ENCODE data around the gene CHDH.

The CHDH gene

DNA sequence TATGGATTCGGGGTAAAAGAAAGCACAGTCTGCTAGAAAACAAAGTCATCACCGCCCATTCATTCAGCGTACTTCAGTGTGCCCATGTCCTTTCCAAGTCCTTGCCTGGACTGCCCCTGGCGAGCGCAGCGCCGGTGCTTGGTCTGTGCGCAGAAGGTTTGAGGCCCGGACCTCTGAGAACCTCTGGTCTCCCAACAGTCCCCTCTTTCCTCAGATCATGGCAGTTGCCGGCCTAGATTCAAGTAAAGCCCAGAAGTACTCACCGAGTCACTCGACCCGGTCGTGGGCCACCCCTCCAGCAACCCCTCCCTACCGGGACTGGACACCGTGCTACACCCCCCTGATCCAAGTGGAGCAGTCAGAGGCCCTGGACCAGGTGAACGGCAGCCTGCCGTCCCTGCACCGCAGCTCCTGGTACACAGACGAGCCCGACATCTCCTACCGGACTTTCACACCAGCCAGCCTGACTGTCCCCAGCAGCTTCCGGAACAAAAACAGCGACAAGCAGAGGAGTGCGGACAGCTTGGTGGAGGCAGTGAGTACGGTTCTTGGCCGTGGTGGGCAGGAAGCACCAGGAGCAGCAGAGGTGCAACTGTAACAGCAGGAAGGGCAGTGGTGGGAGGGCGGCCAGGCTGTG, 36.3 kb downstream of the CHDH start:
- Histone ChIP-seq H3K27me3 (ENCODE audit: control insufficient read depth in 1 of 2, insufficient read depth in 2 of 2, low read length in 2 of 2) (no peaks in the 10 kb centered on the region), H3K36me3 (ENCODE audit: control insufficient read depth in 1 of 2, insufficient read depth in 2 of 2, low read length in 2 of 2) (peaks cover 0 to 6% of the 10 kb centered on the region in 2 donors), H3K4me3 (ENCODE audit: low read depth in 1 of 2, low read length in 2 of 2) (no peak overlapping the region), H3K27ac (ENCODE audit: low read depth, low read length) (no peak overlapping the region), H3K9me3 (ENCODE audit: control insufficient read depth in 1 of 2, low read length in 2 of 2) (no peaks in the 10 kb centered on the region), H3K9ac (ENCODE audit: low read depth in 1 of 2, low read length in 2 of 2) (no peak overlapping the region), H3K4me1 (ENCODE audit: control insufficient read depth in 1 of 2, insufficient read depth in 2 of 2, low read length in 2 of 2) (peaks cover 8% of the 10 kb centered on the region in 2 donors)

DNA sequence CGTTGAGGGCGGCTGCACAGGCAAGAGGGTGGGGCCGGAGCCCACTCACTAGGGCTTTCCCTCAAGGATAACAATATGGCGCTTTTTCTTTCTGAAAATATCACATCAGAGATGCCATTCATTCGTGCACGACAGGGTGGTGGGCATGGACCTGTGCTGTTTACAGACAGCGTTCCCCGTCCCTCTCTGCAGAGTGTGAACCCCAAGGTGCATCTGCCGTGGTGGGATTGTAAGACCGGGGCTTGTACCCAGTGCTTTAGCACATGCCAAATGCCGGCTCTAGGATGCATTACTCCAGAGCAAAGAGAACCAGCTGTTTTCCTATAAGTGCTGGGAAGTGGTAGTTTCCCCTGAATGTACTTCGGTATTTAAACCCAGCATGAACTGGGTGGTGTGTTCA, 37.0 kb downstream of the CHDH start:
- Histone ChIP-seq H3K9ac (ENCODE audit: low read depth in 1 of 2, low read length in 2 of 2) (no peak overlapping the region), H3K4me1 (ENCODE audit: control insufficient read depth in 1 of 2, insufficient read depth in 2 of 2, low read length in 2 of 2) (peaks cover 8% of the 10 kb centered on the region in 2 donors), H3K27me3 (ENCODE audit: control insufficient read depth in 1 of 2, insufficient read depth in 2 of 2, low read length in 2 of 2) (no peaks in the 10 kb centered on the region), H3K36me3 (ENCODE audit: control insufficient read depth in 1 of 2, insufficient read depth in 2 of 2, low read length in 2 of 2) (peaks cover 0 to 5% of the 10 kb centered on the region in 2 donors), H3K27ac (ENCODE audit: low read depth, low read length) (no peak overlapping the region), H3K4me3 (ENCODE audit: low read depth in 1 of 2, low read length in 2 of 2) (no peak overlapping the region), H3K9me3 (ENCODE audit: control insufficient read depth in 1 of 2, low read length in 2 of 2) (no peaks in the 10 kb centered on the region)

DNA sequence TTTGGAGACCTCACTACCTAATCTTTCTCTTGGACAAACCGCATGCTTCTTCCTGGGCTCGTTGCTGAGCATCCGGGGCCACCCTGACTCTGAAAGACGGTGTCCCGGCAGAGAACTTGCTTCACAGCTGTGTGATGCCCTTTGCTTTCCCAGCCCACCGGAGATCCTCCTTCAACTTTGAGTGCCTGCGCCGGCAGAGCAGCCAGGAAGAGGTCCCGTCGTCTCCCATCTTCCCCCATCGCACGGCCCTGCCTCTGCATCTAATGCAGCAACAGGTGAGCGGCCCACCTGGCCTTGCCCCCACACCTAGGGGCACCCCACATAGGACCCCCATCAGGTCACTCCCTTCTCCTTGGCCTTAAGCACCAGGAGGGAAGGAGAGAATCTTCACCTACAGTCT, 37.7 kb downstream of the CHDH start:
- Histone ChIP-seq H3K27ac (ENCODE audit: low read depth, low read length) (no peak overlapping the region), H3K4me3 (ENCODE audit: low read depth in 1 of 2, low read length in 2 of 2) (no peak overlapping the region), H3K36me3 (ENCODE audit: control insufficient read depth in 1 of 2, insufficient read depth in 2 of 2, low read length in 2 of 2) (peaks cover 0 to 5% of the 10 kb centered on the region in 2 donors), H3K9me3 (ENCODE audit: control insufficient read depth in 1 of 2, low read length in 2 of 2) (no peaks in the 10 kb centered on the region), H3K27me3 (ENCODE audit: control insufficient read depth in 1 of 2, insufficient read depth in 2 of 2, low read length in 2 of 2) (no peaks in the 10 kb centered on the region), H3K4me1 (ENCODE audit: control insufficient read depth in 1 of 2, insufficient read depth in 2 of 2, low read length in 2 of 2) (peaks cover 8% of the 10 kb centered on the region in 2 donors), H3K9ac (ENCODE audit: low read depth in 1 of 2, low read length in 2 of 2) (no peak overlapping the region)

DNA sequence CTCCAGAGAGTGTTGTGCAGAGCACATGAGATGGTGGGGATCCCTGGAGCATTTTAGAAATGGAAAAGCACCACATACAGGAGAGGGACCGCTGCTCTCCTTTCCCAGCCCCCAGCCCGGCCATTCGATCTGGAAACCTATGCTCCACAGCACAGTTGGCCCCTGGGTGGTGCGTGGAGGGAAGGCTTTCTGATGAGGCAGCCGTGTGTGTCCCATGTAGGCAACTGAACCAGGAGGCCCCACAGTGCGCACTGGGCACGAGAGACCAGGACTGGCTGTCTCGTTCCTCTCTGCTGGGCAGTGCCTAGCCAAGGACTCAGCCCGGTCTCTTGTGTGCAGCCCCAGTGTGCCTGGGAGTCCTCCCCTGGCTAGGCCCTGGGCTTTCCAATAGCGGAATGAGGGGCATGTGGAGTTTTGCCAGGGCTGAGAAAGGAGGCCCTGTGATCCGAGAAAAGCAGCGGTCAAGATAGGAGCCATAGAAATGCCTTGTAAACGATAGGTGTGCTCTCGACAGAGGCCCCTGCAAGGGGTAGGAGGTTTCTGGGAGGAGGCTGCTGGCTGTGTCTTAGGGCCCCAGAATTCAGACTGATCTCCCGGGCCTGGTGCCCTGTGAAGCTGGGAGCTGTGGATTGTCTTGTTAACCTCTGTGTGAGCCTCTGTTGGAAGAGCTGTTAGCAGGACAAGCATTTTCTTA, 39.0 kb downstream of the CHDH start:
- Histone ChIP-seq H3K36me3 (ENCODE audit: control insufficient read depth in 1 of 2, insufficient read depth in 2 of 2, low read length in 2 of 2) (peaks cover 0 to 5% of the 10 kb centered on the region in 2 donors), H3K4me3 (ENCODE audit: low read depth in 1 of 2, low read length in 2 of 2) (no peak overlapping the region), H3K27me3 (ENCODE audit: control insufficient read depth in 1 of 2, insufficient read depth in 2 of 2, low read length in 2 of 2) (no peaks in the 10 kb centered on the region), H3K9ac (ENCODE audit: low read depth in 1 of 2, low read length in 2 of 2) (no peak overlapping the region), H3K4me1 (ENCODE audit: control insufficient read depth in 1 of 2, insufficient read depth in 2 of 2, low read length in 2 of 2) (peaks cover 8% of the 10 kb centered on the region in 2 donors), H3K27ac (ENCODE audit: low read depth, low read length) (no peak overlapping the region), H3K9me3 (ENCODE audit: control insufficient read depth in 1 of 2, low read length in 2 of 2) (no peaks in the 10 kb centered on the region)

DNA sequence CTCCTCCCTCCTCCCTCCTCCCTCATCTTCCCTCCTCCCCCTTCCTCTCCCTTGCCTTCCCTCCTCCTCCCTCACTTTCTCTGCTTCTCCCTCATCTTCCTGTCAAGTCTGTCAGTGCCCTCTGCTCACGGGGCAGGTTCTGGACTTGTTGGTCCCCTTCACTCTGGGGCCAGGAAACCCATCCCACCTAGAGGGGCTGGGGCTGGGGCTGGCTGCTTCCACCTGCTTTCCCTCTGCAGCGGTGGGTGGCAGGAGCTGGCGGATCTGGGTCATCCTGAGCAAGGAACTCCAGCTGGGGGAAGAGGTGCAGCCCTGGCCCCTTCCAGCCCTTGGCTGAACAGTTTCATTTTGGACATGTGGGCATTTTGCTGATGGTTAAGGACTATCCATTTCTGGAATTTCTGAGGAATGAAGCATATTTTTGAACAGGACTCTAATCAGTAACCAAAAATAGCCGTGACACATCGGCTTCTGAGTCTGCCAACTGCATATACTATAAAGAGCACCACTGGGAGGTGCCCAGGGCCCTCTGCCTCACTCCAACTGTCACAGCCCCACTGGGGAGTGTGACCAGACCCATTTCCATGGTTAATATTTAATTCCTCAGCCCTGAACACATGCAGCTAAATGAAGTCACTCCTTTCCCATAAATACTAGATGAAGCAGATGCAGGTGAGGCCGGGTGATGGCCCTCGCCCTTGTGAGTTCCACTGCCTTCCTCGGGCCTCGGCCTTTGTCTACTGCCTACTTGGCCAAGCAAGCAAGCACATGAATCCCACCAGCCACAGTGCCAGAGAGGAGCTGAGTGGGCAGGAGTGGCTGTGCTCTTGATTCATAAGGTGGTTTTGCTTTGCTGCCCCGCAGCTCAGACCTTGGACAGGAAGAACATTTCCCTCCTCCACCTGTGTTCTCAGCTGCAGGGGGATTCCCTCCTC, 39.8 kb downstream of the CHDH start:
- Histone ChIP-seq H3K4me3 (ENCODE audit: low read depth in 1 of 2, low read length in 2 of 2) (no peak overlapping the region), H3K27me3 (ENCODE audit: control insufficient read depth in 1 of 2, insufficient read depth in 2 of 2, low read length in 2 of 2) (no peaks in the 10 kb centered on the region), H3K9me3 (ENCODE audit: control insufficient read depth in 1 of 2, low read length in 2 of 2) (no peaks in the 10 kb centered on the region), H3K36me3 (ENCODE audit: control insufficient read depth in 1 of 2, insufficient read depth in 2 of 2, low read length in 2 of 2) (peaks cover under 1 to 5% of the 10 kb centered on the region in 2 donors), H3K27ac (ENCODE audit: low read depth, low read length) (no peak overlapping the region), H3K9ac (ENCODE audit: low read depth in 1 of 2, low read length in 2 of 2) (no peak overlapping the region), H3K4me1 (ENCODE audit: control insufficient read depth in 1 of 2, insufficient read depth in 2 of 2, low read length in 2 of 2) (peaks cover 8% of the 10 kb centered on the region in 2 donors)

DNA sequence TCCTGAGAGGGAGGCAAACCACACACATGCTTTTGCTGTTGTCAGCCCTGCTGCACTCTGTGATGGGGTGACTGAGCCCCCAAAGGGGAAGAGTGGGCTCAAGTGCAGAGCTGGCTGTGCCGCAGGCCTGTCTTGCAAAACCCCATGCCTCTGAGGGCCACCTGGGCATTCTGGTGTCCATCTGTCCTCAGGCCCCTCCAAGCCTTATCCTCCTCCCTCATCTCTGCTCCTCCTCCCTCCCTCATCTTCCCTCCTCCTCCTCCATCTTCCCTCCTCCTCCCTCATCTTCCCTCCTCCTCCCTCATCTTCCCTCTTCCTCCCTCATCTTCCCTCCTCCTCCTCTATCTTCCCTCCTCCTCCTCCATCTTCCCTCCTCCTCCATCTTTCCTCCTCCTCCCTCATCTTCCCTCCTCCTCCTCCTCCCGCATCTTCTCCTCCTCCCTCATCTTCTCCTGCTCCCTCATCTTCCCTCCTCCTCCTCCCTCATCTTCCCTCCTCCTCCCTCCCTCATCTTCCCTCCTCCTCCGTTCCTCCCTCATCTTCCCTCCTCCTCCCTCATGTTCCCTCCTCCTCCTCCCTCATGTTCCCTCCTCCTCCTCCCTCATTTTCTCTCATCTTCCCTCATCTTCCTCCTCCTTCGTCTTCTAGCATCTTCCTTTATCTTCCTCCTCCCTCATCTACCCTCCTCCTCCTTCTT, 40.6 kb downstream of the CHDH start:
- H3K4me1 ChIP-seq (ENCODE audit: control insufficient read depth in 1 of 2, insufficient read depth in 2 of 2, low read length in 2 of 2): peaks cover 8% of the 10 kb centered on the region in 2 donors
- no peak overlapping the region for H3K9ac ChIP-seq (ENCODE audit: low read depth in 1 of 2, low read length in 2 of 2)
- no peak overlapping the region for H3K27ac ChIP-seq (ENCODE audit: low read depth, low read length)
- no peaks in the 10 kb centered on the region for H3K9me3 ChIP-seq (ENCODE audit: control insufficient read depth in 1 of 2, low read length in 2 of 2)
- no peaks in the 10 kb centered on the region for H3K27me3 ChIP-seq (ENCODE audit: control insufficient read depth in 1 of 2, insufficient read depth in 2 of 2, low read length in 2 of 2)
- peaks cover 5% of the 10 kb centered on the region in 2 donors for H3K36me3 ChIP-seq (ENCODE audit: control insufficient read depth in 1 of 2, insufficient read depth in 2 of 2, low read length in 2 of 2)
- H3K4me3 ChIP-seq (ENCODE audit: low read depth in 1 of 2, low read length in 2 of 2): no peak overlapping the region

DNA sequence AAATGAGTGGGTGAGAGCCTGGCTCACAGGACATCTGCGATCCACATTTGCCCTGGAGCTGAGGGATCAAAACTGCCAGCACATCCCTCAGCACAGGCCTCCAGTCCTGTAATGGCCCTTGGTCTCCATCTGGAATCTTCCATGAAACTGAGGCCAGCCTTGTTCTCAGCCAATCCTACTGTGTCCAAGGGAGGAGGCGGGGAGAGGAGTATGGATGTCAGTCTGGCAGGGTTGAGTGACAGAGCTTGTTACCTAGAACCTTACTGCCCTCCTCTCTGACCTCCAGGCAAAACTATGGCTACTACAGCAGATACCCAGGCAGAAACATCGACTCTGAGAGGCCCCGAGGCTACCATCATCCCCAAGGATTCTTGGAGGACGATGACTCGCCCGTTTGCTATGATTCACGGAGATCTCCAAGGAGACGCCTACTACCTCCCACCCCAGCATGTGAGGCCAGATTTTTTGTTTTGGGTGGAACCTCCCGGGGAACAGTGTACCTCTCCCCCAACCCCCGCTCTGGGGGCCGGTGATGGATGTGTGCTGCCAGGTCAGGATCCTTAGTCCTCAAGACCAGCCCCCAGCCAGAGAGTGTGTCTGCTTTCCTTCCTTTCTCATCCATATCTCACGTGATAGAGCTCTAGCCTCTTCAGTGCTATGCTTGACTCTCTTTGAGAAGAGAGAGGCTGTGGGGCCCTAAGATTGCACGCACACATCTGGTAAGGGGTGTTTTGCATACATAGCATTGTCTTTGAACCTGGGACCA, 41.3 kb downstream of the CHDH start:
- Histone ChIP-seq H3K27me3 (ENCODE audit: control insufficient read depth in 1 of 2, insufficient read depth in 2 of 2, low read length in 2 of 2) (no peaks in the 10 kb centered on the region), H3K4me3 (ENCODE audit: low read depth in 1 of 2, low read length in 2 of 2) (no peak overlapping the region), H3K9ac (ENCODE audit: low read depth in 1 of 2, low read length in 2 of 2) (no peak overlapping the region), H3K27ac (ENCODE audit: low read depth, low read length) (no peak overlapping the region), H3K9me3 (ENCODE audit: control insufficient read depth in 1 of 2, low read length in 2 of 2) (no peaks in the 10 kb centered on the region), H3K36me3 (ENCODE audit: control insufficient read depth in 1 of 2, insufficient read depth in 2 of 2, low read length in 2 of 2) (peaks cover 5% of the 10 kb centered on the region in 2 donors), H3K4me1 (ENCODE audit: control insufficient read depth in 1 of 2, insufficient read depth in 2 of 2, low read length in 2 of 2) (peaks cover 8% of the 10 kb centered on the region in 2 donors)

DNA sequence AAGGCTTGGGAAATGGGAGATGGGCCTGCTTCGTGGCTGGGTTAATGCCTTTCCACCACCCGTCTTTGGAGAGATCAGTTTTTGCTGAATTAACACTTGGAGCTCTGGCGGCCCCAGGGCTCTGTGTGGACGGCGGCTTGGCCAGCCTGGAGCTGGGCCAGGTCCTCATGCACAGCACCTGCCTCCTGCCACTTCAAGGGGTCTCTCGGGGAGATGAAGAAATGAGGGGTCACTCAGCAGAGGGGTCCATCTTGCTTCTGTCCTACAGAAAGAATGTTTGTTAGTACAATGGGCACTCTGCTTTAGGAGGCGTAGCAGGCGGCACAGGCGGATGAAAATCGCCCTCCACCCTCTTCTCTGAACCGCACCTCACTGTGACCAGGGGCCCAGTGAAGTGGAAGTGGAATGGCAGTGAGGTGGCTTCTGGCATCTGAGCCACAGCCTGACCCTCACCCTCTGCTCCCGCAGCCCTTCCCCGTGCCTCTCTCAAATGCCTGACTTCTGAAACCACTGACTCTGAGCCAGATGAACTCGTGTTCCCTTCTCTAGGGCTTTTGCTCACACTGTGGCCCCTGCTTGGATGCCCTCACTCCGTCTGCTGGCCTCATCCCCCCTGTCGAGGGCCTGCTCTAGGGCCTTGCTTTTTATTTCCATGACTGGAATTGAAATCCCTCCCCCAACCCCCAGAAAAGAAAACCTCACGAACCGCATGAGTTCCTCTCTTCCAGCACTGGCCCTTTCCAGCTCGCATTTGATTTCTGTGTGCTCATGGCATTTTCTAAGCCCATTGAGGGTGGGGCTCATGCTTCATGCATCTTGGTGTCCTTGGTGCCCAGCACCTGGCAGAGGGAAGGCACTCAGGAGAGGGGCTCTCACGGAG, 42.2 kb downstream of the CHDH start:
- Histone ChIP-seq H3K4me3 (ENCODE audit: low read depth in 1 of 2, low read length in 2 of 2) (no peak overlapping the region), H3K27ac (ENCODE audit: low read depth, low read length) (no peak overlapping the region), H3K9ac (ENCODE audit: low read depth in 1 of 2, low read length in 2 of 2) (no peak overlapping the region), H3K27me3 (ENCODE audit: control insufficient read depth in 1 of 2, insufficient read depth in 2 of 2, low read length in 2 of 2) (no peaks in the 10 kb centered on the region), H3K4me1 (ENCODE audit: control insufficient read depth in 1 of 2, insufficient read depth in 2 of 2, low read length in 2 of 2) (peaks cover 8% of the 10 kb centered on the region in 2 donors), H3K9me3 (ENCODE audit: control insufficient read depth in 1 of 2, low read length in 2 of 2) (no peaks in the 10 kb centered on the region), H3K36me3 (ENCODE audit: control insufficient read depth in 1 of 2, insufficient read depth in 2 of 2, low read length in 2 of 2) (peaks cover 3 to 5% of the 10 kb centered on the region in 2 donors)
